Trophoblast cell (in vitro differentiated cells and primary cell): ENCODE results near the gene MUC4.
A peak's percentile ranks its signal among the peaks of the same experiment; 100 is the strongest.

Source experiments
- DNase-seq, 2 donors: peaks; one replicate each; pipeline ENCODE4 v3.0.0-alpha.2; 2016
- H2AFZ ChIP-seq: 2 replicates; pipeline ENCODE4 v1.6.1; 2013; ENCODE audit warnings: low read length, moderate library complexity, mild to moderate bottlenecking; ENCODE audit not compliant: insufficient read depth, poor library complexity
- H2AK5ac ChIP-seq: 2 replicates; pipeline ENCODE4 v1.6.1; 2013; ENCODE audit warnings: mild to moderate bottlenecking, low read length
- H2BK120ac ChIP-seq: 2 replicates; pipeline ENCODE4 v1.6.1; 2013; ENCODE audit warnings: low read length, mild to moderate bottlenecking, moderate library complexity; ENCODE audit not compliant: insufficient read depth, poor library complexity
- H2BK12ac ChIP-seq: 2 replicates; pipeline ENCODE4 v1.6.1; 2013; ENCODE audit warnings: mild to moderate bottlenecking, low read length, moderate library complexity
- H2BK5ac ChIP-seq: 2 replicates; pipeline ENCODE4 v1.6.1; 2013; ENCODE audit warnings: low read length, low read depth, moderate library complexity, mild to moderate bottlenecking; ENCODE audit not compliant: poor library complexity
- H3K14ac ChIP-seq: 2 replicates; pipeline ENCODE4 v1.6.1; 2013; ENCODE audit warnings: mild to moderate bottlenecking, low read length
- H3K18ac ChIP-seq: 2 replicates; pipeline ENCODE4 v1.6.1; 2013; ENCODE audit warnings: mild to moderate bottlenecking, low read length
- H3K23ac ChIP-seq: 2 replicates; pipeline ENCODE4 v1.6.1; 2013; ENCODE audit warnings: low read length
- H3K27ac ChIP-seq: 2 replicates; pipeline ENCODE4 v1.5.1; 2013; ENCODE audit warnings: low read depth, mild to moderate bottlenecking, inconsistent platforms, low read length, moderate library complexity
- H3K27me3 ChIP-seq: 2 replicates; pipeline ENCODE4 v1.6.1; 2013; ENCODE audit warnings: inconsistent platforms, mild to moderate bottlenecking, low read length, moderate library complexity; ENCODE audit not compliant: insufficient read depth
- H3K36me3 ChIP-seq, 2 experiments: 1 replicate in 1 of 2; 2 replicates in 1 of 2; pipeline ENCODE4 v1.6.1; 2013; ENCODE audit warnings: low read length in 2 of 2, mild to moderate bottlenecking in 2 of 2, moderate library complexity in 1 of 2; ENCODE audit not compliant: insufficient read depth in 2 of 2, control insufficient read depth in 1 of 2
- H3K4ac ChIP-seq: 2 replicates; pipeline ENCODE4 v1.6.1; 2013; ENCODE audit warnings: low read depth, mild to moderate bottlenecking, low read length, moderate library complexity
- H3K4me1 ChIP-seq, 2 experiments: 1 replicate in 1 of 2; 2 replicates in 1 of 2; pipeline ENCODE4 v1.6.1; 2013; ENCODE audit warnings: low read length in 2 of 2, mild to moderate bottlenecking in 2 of 2, moderate library complexity in 1 of 2; ENCODE audit not compliant: insufficient read depth in 2 of 2, control insufficient read depth in 1 of 2
- H3K4me2 ChIP-seq: 2 replicates; pipeline ENCODE4 v1.6.1; 2013; ENCODE audit warnings: inconsistent platforms, mild to moderate bottlenecking, low read length, moderate library complexity
- H3K4me3 ChIP-seq: 2 replicates; pipeline ENCODE4 v1.5.1; 2013; ENCODE audit warnings: mild to moderate bottlenecking, low read depth, low read length, inconsistent platforms
- H3K79me1 ChIP-seq: one replicate; pipeline ENCODE4 v1.6.1; 2013; ENCODE audit warnings: low read length
- H3K79me2 ChIP-seq: 2 replicates; pipeline ENCODE4 v1.6.1; 2013; ENCODE audit warnings: low read length, mild to moderate bottlenecking; ENCODE audit not compliant: control insufficient read depth, insufficient read depth, poor library complexity
- H3K9ac ChIP-seq: 2 replicates; pipeline ENCODE4 v1.6.1; 2013; ENCODE audit warnings: mild to moderate bottlenecking, low read length
- H3K9me3 ChIP-seq: 2 replicates; pipeline ENCODE4 v1.6.1; 2013; ENCODE audit warnings: low read depth, mild to moderate bottlenecking, control low read depth, inconsistent platforms, low read length; ENCODE audit not compliant: insufficient read depth
- H4K12ac ChIP-seq: 2 replicates; pipeline ENCODE4 v1.6.1; 2013; ENCODE audit warnings: low read depth, mild to moderate bottlenecking, low read length, moderate library complexity
- H4K8ac ChIP-seq: 2 replicates; pipeline ENCODE4 v1.6.1; 2013; ENCODE audit warnings: low read depth, mild to moderate bottlenecking, low read length, moderate library complexity
- H4K91ac ChIP-seq: one replicate; pipeline ENCODE4 v1.6.1; 2013; ENCODE audit warnings: low read depth, mild to moderate bottlenecking, low read length, moderate library complexity
- WGBS: extraction: QIAGEN DNeasy Blood & Tissue Kit; methylation state at CpG from one replicate; pipeline ENCODE4 v1.1.7; 2013; ENCODE audit warnings: missing lambda C conversion rate; ENCODE audit not compliant: insufficient read length, insufficient coverage; ENCODE audit errors: extremely low coverage; 5-methylcytosine and 5-hydroxymethylcytosine counted together

MUC4 gene

GRCh38 chr3:195767792-195768191 is 43.9 kb downstream of the MUC4 start:
- Histone ChIP-seq H3K4me1 (no peaks in the 10 kb centered on the region), H4K8ac (no peak overlapping the region), H3K27ac (no peak overlapping the region), H2AFZ (no peak overlapping the region), H4K12ac (no peak overlapping the region), H2BK5ac (no peak overlapping the region), H3K9ac (no peak overlapping the region), H3K9me3 (peaks cover 22% of the 10 kb centered on the region), H4K91ac (no peak overlapping the region), H3K4ac (no peak overlapping the region), H3K79me1 (no peaks in the 10 kb centered on the region), H2AK5ac (no peak overlapping the region), H2BK12ac (no peak overlapping the region), H2BK120ac (no peak overlapping the region), H3K79me2 (no peaks in the 10 kb centered on the region), H3K27me3 (no peaks in the 10 kb centered on the region), H3K4me3 (peak overlapping the region; percentile 3), H3K4me2 (no peak overlapping the region), H3K14ac (no peak overlapping the region), H3K36me3 (no peaks in the 10 kb centered on the region), H3K23ac (no peak overlapping the region), H3K18ac (no peak overlapping the region)
- DNase-seq = no peak
- no CpG with 5 or more reads among the region's 10 CpGs for whole genome bisulfite sequencing

GRCh38 chr3:195766671-195767070 is 45.1 kb downstream of the MUC4 start:
- Histone ChIP-seq H2BK5ac (no peak overlapping the region), H3K9ac (no peak overlapping the region), H3K27ac (no peak overlapping the region), H4K12ac (no peak overlapping the region), H2AK5ac (no peak overlapping the region), H4K91ac (no peak overlapping the region), H3K9me3 (peaks cover 17% of the 10 kb centered on the region), H3K36me3 (no peaks in the 10 kb centered on the region), H3K14ac (no peak overlapping the region), H4K8ac (no peak overlapping the region), H3K4me2 (no peak overlapping the region), H3K23ac (no peak overlapping the region), H3K79me1 (no peaks in the 10 kb centered on the region), H3K79me2 (no peaks in the 10 kb centered on the region), H2BK120ac (no peak overlapping the region), H3K18ac (no peak overlapping the region), H3K4me3 (no peak overlapping the region), H2AFZ (no peak overlapping the region), H3K4ac (no peak overlapping the region), H2BK12ac (no peak overlapping the region), H3K27me3 (no peaks in the 10 kb centered on the region), H3K4me1 (no peaks in the 10 kb centered on the region)
- no CpG with 5 or more reads among the region's 14 CpGs for WGBS
- no peak for DNase-seq

GRCh38 chr3:195764961-195765706 is 46.6 kb downstream of the MUC4 start:
- Histone ChIP-seq H3K4ac (no peak overlapping the region), H3K27ac (no peak overlapping the region), H4K91ac (no peak overlapping the region), H3K18ac (no peak overlapping the region), H3K9me3 (peaks cover 12% of the 10 kb centered on the region), H2BK120ac (no peak overlapping the region), H3K14ac (no peak overlapping the region), H3K4me2 (no peak overlapping the region), H3K79me1 (no peaks in the 10 kb centered on the region), H4K8ac (no peak overlapping the region), H2AK5ac (no peak overlapping the region), H3K36me3 (no peaks in the 10 kb centered on the region), H3K79me2 (no peaks in the 10 kb centered on the region), H3K9ac (no peak overlapping the region), H2AFZ (no peak overlapping the region), H3K27me3 (no peaks in the 10 kb centered on the region), H3K4me1 (no peaks in the 10 kb centered on the region), H4K12ac (no peak overlapping the region), H3K23ac (no peak overlapping the region), H2BK5ac (no peak overlapping the region), H2BK12ac (no peak overlapping the region), H3K4me3 (no peak overlapping the region)
- no peak for DNase-seq
- whole genome bisulfite sequencing = no CpG with 5 or more reads among the region's 28 CpGs

GRCh38 chr3:195763843-195764825 is 47.6 kb downstream of the MUC4 start:
- no peak overlapping the region for H3K18ac ChIP-seq
- H3K4me1 ChIP-seq = no peaks in the 10 kb centered on the region
- no peak for DNase-seq
- H2BK5ac ChIP-seq = no peak overlapping the region
- no peak overlapping the region for H2BK12ac ChIP-seq
- no peak overlapping the region for H2BK120ac ChIP-seq
- H3K4me3 ChIP-seq = no peak overlapping the region
- no peak overlapping the region for H3K4ac ChIP-seq
- no peak overlapping the region for H3K9ac ChIP-seq
- H3K14ac ChIP-seq = no peak overlapping the region
- H4K12ac ChIP-seq = no peak overlapping the region
- no peak overlapping the region for H3K27ac ChIP-seq
- no CpG with 5 or more reads among the region's 26 CpGs for WGBS
- no peak overlapping the region for H2AFZ ChIP-seq
- H4K8ac ChIP-seq = no peak overlapping the region
- no peak overlapping the region for H4K91ac ChIP-seq
- H3K4me2 ChIP-seq = no peak overlapping the region
- no peaks in the 10 kb centered on the region for H3K27me3 ChIP-seq
- H3K36me3 ChIP-seq = no peaks in the 10 kb centered on the region
- H2AK5ac ChIP-seq = no peak overlapping the region
- peaks cover 12% of the 10 kb centered on the region for H3K9me3 ChIP-seq
- H3K23ac ChIP-seq = no peak overlapping the region
- no peaks in the 10 kb centered on the region for H3K79me2 ChIP-seq
- no peaks in the 10 kb centered on the region for H3K79me1 ChIP-seq
